Left renal pelvis (tissue), 4 donors: ENCODE measurements around the gene COL3A1. TPM values are rescaled to one million over a fixed set of nuclear protein-coding genes. Genes with fewer than 3 reads are reported as not detected.

Experiments
- DNase-seq, 4 donors: peaks; one replicate each; pipeline ENCODE4 v3.0.0-alpha.2; 2013; ENCODE audit warnings: low read depth in 4 of 4, low spot score in 3 of 4
- polyA plus RNA-seq, 4 donors: library from polyadenylated mRNA; unstranded; fragments of 120-200 nt; gene quantifications; one replicate each; pipeline ENCODE4 v1.2.1, GENCODE V29; 2013; ENCODE audit not compliant: insufficient read length in 4 of 4

Gene COL3A1
- polyA plus RNA-seq, 4 donors, result 792 to 7,434 (median 1,664) TPM

- no peak for DNase-seq
Observed at GRCh38 chr2:189014449-189015138, 40.4 kb downstream of the COL3A1 start.

GRCh38 chr2:189015359-189015758 is 41.2 kb downstream of the COL3A1 start:
- DNase-seq, result no peak

- no peak for DNase-seq
Observed at GRCh38 chr2:189016311-189016861, 42.2 kb downstream of the COL3A1 start.

DNA sequence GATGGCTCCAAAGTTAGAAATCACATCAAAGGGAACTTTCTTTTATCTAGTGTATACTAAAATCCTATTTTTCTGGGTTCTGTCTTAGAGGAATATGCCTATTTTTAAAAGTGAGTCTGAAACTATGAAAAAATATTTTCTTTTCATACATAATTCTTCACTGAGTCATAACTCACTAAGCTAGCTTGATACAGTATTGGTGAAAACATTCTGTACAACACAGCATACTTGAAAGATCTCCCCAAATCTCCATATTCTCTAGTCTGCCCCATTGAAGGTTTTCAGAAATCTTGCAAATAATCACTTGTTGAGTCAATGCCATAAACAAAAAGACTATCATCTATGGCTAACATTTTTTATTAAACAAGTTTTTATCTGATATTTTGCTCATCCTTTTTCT is 44.5 kb downstream of the COL3A1 start:
- no peak for DNase-seq

DNA sequence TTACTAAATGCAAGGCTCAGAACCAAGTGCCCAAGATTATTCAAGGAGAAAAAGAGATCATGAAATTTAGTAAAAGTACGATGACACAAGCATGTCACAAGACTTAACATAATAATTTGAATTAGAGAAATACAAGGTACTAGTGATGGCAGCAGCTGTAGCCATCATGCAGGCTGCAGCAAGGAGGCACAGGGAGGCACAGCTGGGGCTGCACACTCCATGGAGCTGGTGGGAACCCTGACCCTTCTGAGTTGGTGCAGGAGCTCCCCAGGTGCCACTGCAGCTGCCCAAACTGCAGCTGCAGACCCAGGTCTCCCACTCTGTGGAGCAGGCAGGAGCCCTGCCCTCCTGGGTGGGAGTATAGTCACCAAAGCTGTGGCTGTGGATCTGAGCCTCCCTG is 46.0 kb downstream of the COL3A1 start:
- no peak for DNase-seq

DNA sequence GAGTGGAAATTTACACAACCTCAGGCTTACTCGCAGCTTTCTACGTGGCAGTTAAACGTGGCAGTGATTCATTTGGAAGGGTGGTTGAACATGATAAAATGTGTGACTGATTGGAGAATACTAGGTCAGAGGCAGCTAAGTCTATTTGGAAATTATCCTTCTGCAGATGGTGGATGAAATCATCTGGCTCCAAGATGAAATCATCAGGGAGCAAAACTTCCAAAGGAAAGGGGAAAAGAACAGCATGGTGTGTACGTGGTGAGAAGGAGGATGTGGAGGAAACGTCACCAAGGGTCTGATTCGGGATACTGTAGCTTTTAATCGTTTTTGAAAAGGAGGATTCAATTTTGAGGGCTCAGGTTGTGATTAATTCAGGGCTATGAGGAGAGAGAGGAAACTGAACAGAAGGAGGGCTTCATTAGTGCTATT is 47.9 kb downstream of the COL3A1 start:
- DNase-seq, result no peak

DNA sequence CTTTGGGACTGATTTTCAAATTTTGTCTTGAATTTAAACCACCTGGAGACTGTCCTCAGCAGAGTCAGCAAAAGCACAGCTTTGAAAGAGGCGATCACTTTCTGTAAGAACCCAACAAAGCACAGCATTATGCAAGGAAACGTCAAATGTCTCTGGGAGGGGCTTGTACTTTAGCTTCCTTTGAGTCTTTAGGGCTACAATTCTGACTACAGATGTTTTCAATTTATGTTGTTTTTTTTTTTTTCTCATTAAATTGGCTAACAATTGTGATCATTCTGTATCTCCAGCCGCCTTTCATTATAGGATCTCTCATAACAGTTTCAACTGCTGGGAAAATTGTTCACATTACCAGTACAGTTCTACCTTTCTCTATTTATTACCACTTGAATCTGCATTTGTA is 48.3 kb downstream of the COL3A1 start:
- DNase-seq, result no peak

DNA sequence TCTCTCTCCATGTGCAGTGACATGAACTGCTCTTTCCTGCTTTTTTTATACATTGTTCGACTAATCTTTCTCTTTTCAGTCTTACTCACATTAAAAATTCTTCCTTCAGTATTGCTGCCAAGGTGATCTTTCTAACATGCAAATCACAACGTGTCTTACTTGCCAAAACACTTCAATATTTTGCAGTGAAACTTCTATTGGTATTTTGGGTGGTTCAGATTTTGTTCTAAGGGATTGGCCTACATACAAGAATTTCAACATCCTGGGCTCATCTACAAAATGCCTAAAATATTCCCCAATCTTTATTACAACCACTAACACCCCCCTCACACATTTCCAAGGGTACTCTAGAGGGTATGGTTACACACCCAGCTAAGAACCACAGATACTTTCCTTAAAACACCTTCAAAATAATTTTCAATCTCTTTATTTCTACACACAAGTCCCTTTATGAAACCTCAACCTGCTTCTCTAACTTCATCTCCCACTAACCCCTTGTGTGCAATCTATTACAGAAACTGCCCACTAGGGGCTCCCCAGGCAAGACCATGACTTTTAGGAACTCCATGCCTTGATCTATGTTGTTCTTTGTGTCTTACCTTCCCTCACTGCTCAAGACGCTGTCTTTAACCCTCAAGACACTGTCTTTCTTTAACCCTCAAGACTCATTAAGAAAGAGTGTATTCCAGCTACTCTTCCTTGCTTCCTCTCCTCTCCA is 50.9 kb downstream of the COL3A1 start:
- no peak for DNase-seq

DNA sequence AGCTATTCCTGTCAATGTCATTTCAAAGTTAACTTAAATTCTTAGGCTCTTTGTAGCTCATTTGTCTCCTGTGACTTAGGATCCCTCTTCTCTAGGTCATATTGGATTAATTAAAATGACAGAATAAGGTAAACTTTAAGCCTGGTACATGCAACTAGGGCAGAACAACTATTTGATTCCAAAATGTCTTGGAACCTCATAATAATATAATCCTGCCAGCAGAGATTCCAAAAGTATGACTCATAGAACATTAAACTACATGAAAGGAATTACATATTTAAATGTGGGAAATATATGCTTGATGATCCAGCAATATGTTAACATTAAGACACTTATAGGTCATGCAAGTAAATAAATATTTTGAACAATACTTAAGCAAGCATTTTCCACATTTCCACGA is 63.3 kb downstream of the COL3A1 start:
- DNase-seq, result no peak

DNA sequence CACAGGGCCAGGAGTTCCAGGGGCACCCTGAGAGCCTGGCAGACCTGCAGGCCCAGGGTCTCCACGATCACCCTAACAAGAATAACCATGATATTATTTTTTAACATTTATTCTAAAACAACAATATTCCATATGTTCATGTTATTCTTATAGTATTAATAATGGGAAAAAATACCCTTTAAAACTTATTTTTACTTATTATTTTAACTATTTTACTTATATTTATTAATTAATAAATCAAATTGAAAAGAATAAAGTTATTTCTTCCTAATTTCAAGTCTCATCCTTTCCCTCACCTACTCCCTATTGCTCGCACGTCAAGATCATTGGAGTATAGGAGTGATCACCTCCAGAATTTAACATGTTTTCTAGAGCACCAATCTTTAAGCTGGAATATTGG is 71.7 kb downstream of the COL3A1 start:
- no peak for DNase-seq

DNA sequence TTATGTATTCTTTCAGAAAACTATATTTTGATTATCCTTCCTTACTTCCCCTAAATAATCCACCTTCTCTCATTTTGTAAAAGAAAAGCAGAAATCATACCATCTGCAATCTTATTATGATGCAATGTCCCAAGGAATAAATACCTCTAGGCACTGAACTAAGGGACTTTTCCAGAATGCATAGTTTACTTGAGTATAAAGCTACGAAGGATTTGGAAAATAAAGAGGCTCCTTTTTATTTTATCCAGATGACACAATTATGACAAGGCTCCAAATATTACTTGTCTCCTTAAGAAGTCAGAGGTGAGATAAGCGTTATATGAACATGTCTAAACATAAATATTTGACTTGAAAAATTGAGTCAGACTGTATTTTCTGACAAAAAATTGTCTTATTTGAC is 72.1 kb downstream of the COL3A1 start:
- no peak for DNase-seq

DNA sequence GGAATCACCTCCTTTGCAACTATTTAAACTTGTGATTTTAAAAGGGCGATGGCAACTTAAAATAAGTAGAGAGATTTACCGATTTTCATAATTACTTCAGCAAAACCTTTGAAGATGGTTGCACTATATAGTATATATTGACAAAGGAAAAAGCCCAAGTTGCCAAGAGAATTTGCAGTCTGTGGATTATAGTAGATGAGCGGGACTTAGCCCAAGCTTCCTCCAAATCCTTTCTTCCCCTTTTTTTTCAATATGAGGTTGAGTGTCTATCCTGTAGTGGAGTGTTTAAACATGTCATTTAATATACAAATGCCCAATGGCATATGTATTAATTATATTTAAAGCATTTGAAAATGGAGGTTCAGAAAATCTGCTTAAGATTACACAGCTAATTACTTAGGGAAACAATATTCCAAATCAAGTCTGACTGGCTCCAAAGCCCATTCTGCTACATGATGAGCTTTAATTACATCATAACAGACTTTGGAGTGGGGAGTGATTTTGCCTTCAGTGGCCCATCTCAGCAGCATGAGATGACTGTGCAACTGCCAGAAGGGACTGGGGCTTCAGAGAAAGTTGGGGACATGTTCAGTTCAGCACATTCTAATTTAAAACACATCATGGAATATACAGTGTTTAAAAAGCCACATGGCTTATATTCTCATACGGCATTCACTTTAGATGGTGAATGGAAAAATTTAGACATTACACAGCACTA is 73.2 kb downstream of the COL3A1 start:
- no peak for DNase-seq

GRCh38 chr2:189048189-189048588 is 74.0 kb downstream of the COL3A1 start:
- DNase-seq, result no peak

DNA sequence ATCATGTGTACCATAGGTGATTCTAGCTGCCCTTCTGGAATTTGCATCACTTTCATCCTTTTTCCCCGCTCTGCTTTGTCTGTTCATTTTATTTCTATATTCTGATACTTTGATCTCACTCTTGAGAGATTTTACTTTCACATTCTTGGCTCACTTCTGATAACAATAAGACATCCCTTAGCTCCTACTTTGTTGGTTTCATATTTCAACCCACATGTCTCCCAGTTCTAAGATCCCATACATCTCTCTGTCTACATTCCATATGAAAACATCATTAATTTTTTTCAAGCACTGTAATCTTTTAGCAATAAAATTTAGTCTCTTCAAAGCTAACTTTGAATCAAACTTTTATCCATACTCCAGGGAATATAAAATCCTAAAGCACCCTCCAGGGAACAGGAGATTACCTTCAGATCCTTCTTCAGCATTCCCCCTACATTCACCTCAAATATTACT is 75.6 kb downstream of the COL3A1 start:
- no peak for DNase-seq

GRCh38 chr2:189050165-189050712 is 76.1 kb downstream of the COL3A1 start:
- no peak for DNase-seq

DNA sequence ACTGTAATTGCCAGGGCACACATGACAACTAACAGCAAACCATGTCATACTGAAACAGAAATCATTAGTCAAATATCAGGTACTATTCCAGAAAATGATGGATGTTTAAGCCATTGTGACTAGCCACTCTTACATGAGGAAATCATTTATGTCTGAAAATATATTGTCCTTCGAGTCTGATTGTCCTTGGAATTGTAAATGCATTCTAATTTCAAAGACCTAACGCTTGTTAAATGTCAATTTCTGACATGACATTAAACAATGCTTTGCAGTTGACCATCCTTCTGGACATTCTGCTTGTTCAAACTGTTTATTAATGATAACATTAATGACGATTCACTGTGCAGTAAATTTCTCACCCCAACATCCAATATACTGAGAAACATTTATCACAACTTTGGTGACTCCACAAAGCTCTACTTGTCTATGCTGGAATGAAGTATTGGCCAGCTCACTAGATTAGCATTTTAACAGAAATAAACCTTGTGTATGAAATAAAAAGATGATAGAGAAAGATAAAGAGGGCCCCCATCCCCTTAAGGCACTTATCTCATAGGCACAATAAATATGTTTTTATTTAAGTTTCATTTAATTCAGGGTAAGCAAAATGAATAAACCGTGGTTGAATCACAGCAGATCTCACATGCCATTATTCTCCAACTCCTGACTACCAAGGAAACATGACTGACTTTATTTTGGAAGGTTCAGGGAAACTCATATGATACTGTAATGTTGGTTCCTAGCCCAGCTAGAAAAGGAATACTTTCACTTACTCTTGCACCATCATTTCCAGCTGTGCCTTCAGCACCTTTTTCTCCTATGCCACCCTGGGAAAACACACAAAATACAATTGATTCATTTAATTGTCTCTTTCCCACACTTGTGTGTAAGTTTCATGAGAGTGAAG is 82.3 kb downstream of the COL3A1 start:
- no peak for DNase-seq

DNA sequence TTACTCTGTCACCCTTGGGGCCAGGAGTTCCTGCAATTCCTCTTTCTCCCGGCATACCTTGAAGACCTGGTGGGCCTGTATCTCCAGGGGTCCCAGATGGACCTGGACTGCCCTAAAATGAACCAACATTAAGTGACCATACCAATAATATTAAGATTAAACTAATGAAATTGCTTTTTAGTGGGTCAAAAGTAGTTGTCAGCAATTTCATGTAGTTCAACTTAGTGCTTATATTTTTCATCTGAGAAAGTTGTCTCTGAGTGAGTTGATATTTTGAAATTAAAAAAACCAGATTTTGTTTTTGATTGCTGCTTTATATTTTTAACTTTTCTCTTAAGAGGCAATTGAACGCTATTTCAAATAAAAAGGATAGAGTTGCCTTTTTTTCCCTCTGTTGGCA is 83.1 kb downstream of the COL3A1 start:
- DNase-seq, result no peak

- no peak for DNase-seq
Observed at GRCh38 chr2:189060096-189060642, 86.0 kb downstream of the COL3A1 start.
